Panc1 (cell line): Measurements from ENCODE around the gene ACTR6. TPM values are rescaled to one million over a fixed set of nuclear protein-coding genes. Genes with fewer than 3 reads are reported as not detected.

ENCODE experiments used
- ATAC-seq: fragments of 200-7000 bp; cut with Tn5 transposase; 2 replicates; pipeline ENCODE4 v1.9.1; 2020; ENCODE audit warnings: mild to moderate bottlenecking, moderate library complexity
- BruUV-seq: library from RNA; stranded (reverse); fragments of 400-500 nt; replicated peaks from 2 replicates; lab custom pipeline; 2021; lab: Mats Ljungman, UMichigan
- CTCF ChIA-PET: fragments of 300-600 bp; sonication (Branson Sonifier 250); formaldehyde crosslinking; loops from one replicate; lab custom pipeline; 2022; ENCODE audit warnings: antibody characterized with exemption; lab: Charles Lee
- POLR2A ChIA-PET: fragments of 300-600 bp; sonication (Branson Sonifier 250); formaldehyde crosslinking; loops from one replicate; lab custom pipeline; 2022; ENCODE audit warnings: antibody characterized with exemption; lab: Charles Lee
- DNase-seq: peaks from one replicate; pipeline ENCODE4 v3.0.0-alpha.2; 2010; ENCODE audit warnings: low read depth, low spot score
- H3K27ac ChIP-seq: 2 replicates; pipeline ENCODE4 v1.5.1; 2011; ENCODE audit warnings: mild to moderate bottlenecking, low read length, inconsistent platforms
- H3K27me3 ChIP-seq: fragments of 200-500 bp; sonication (Bioruptor generic); 2 replicates; pipeline ENCODE4 v1.6.0; 2014; ENCODE audit warnings: low read length, inconsistent platforms; ENCODE audit not compliant: control insufficient read depth, insufficient read depth
- H3K36me3 ChIP-seq: fragments of 200-500 bp; sonication (Bioruptor generic); 2 replicates; pipeline ENCODE4 v1.5.1; 2014; ENCODE audit warnings: inconsistent platforms, mild to moderate bottlenecking, low read length, moderate library complexity; ENCODE audit not compliant: control insufficient read depth, insufficient read depth
- H3K4me1 ChIP-seq: 2 replicates; pipeline ENCODE4 v1.5.1; 2011; ENCODE audit warnings: inconsistent platforms, mild to moderate bottlenecking, low read length, moderate library complexity; ENCODE audit not compliant: control insufficient read depth, insufficient read depth
- H3K4me3 ChIP-seq, 2 experiments: 2 replicates each; pipeline ENCODE4 v1.5.1; 2011 to 2012; ENCODE audit warnings: low read depth in 2 of 2, low read length in 2 of 2, mild to moderate bottlenecking in 2 of 2, inconsistent platforms in 1 of 2, moderate library complexity in 1 of 2
- H3K9me3 ChIP-seq: fragments of 200-500 bp; sonication (Bioruptor generic); 2 replicates; pipeline ENCODE4 v1.5.1; 2014; ENCODE audit warnings: low read depth, mild to moderate bottlenecking, inconsistent platforms, low read length, moderate library complexity; ENCODE audit not compliant: control insufficient read depth, insufficient read depth
- CTCF ChIP-seq: fragments of 450-650 bp; IDR thresholded peaks from 2 replicates; pipeline ENCODE4 v1.5.1; 2017; ENCODE audit warnings: mild to moderate bottlenecking
- POLR2AphosphoS5 ChIP-seq: IDR thresholded peaks from 2 replicates; pipeline ENCODE4 v1.6.1; 2012; ENCODE audit warnings: mild to moderate bottlenecking, low read depth, low read length, moderate library complexity
- SIN3A ChIP-seq: IDR thresholded peaks from 2 replicates; pipeline ENCODE4 v1.6.1; 2012; ENCODE audit warnings: low read depth, mild to moderate bottlenecking, low read length, moderate library complexity, borderline replicate concordance; ENCODE audit not compliant: insufficient read depth
- TCF7L2 ChIP-seq: IDR thresholded peaks from 2 replicates; pipeline ENCODE4 v1.6.1; 2011; ENCODE audit warnings: mild to moderate bottlenecking, low read depth, low read length, inconsistent platforms
- in situ Hi-C: cut with HindIII; loops from 2 replicates; pipeline ENCODE4 v1.10.0; 2016; ENCODE audit warnings: low sequenced_read_pairs, low pct_unique_long_range_greater_than_20kb
- intact Hi-C: fragments of 100-400 bp; cut with micrococcal nuclease; formaldehyde crosslinking; loops from one replicate; pipeline ENCODE4 v1.10.0; 2022; ENCODE audit not compliant: unreplicated experiment
- total RNA-seq: library from RNA; stranded (reverse); gene quantifications from one replicate; pipeline ENCODE4 v1.2.1, GENCODE V29; 2021; ENCODE audit not compliant: unreplicated experiment
- TF ChIP-seq, protein P1 (sequence below), 2 experiments: IDR thresholded peaks; 2 replicates each; pipeline ENCODE4 v1.6.1; 2011 to 2012; ENCODE audit warnings: low read depth in 2 of 2, control low read depth in 1 of 2, low read length in 1 of 2, mild to moderate bottlenecking in 1 of 2, moderate library complexity in 1 of 2; ENCODE audit not compliant: insufficient read depth in 1 of 2

Gene ACTR6
- total RNA-seq, 1 experiment from 2014 or later: 21.2 TPM

DNA sequence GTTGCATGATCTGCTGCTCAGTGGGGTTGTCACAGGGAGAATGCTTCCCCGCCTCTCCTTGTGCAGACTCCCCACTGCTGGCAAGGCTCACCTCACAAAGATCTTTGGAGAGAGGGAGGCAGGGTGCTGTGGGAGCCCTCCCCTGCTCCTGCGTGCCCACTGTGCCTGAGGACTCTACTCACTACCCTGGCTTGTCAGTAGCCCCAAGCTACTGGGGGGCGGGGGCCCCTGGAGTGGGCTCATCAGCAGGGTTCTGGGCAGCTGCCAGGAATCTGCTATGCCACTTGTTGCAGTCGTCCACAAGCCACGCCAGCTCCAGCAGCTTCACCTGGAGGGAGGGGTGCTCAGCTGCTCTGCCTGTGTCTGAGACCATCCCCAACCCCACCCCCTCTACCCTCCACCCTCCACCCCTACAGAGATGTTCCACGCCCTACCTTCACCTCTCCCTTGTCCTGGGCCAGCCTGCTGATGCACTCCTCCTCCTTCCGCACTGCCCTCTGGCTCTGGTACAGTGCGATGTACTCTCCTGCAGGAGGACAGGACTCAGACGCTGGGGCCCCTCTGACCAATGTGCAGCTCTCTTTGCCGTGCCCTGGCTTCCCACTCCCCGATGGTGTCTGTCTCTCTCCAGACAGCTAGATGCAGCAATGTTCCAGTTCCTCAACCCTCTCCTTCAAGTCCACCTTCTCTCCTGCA lies 43.7 kb upstream of the ACTR6 start:
- H3K4me3 ChIP-seq: no peak overlapping the region
- ChIA-PET POLR2A (interaction anchor here (0.5 kb wide), 1 partner anchor 437 kb away, joined by 4 read pairs; no protein-coding TSS in a partner anchor), CTCF (no interaction called here)
- no peak overlapping the region for H3K27ac ChIP-seq
- no peaks in the 10 kb centered on the region for H3K4me1 ChIP-seq
- in situ Hi-C loops (no loop called here), intact Hi-C loops (no loop called here)
- TF ChIP-seq CTCF (no peak), POLR2AphosphoS5 (no peak), SIN3A (no peak), TCF7L2 (no peak)
- TF ChIP-seq, protein P1, sequence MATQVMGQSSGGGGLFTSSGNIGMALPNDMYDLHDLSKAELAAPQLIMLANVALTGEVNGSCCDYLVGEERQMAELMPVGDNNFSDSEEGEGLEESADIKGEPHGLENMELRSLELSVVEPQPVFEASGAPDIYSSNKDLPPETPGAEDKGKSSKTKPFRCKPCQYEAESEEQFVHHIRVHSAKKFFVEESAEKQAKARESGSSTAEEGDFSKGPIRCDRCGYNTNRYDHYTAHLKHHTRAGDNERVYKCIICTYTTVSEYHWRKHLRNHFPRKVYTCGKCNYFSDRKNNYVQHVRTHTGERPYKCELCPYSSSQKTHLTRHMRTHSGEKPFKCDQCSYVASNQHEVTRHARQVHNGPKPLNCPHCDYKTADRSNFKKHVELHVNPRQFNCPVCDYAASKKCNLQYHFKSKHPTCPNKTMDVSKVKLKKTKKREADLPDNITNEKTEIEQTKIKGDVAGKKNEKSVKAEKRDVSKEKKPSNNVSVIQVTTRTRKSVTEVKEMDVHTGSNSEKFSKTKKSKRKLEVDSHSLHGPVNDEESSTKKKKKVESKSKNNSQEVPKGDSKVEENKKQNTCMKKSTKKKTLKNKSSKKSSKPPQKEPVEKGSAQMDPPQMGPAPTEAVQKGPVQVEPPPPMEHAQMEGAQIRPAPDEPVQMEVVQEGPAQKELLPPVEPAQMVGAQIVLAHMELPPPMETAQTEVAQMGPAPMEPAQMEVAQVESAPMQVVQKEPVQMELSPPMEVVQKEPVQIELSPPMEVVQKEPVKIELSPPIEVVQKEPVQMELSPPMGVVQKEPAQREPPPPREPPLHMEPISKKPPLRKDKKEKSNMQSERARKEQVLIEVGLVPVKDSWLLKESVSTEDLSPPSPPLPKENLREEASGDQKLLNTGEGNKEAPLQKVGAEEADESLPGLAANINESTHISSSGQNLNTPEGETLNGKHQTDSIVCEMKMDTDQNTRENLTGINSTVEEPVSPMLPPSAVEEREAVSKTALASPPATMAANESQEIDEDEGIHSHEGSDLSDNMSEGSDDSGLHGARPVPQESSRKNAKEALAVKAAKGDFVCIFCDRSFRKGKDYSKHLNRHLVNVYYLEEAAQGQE (IDR thresholded peaks at IDR 0.05; ENCODE audit: insufficient read depth in 1 of 2, low read depth in 2 of 2, low read length in 1 of 2): no peak
- no peaks in the 10 kb centered on the region for H3K9me3 ChIP-seq
- DNase-seq (no peak), ATAC-seq (no peak)
- no peaks in the 10 kb centered on the region for H3K36me3 ChIP-seq
- no TSS peak for BruUV-seq
- H3K27me3 ChIP-seq: no peaks in the 10 kb centered on the region

- H3K4me1 ChIP-seq: no peaks in the 10 kb centered on the region
- POLR2A ChIA-PET: interaction anchor here (0.5 kb wide), 1 partner anchor 436 kb away, joined by 4 read pairs; no protein-coding TSS in a partner anchor
- in situ Hi-C loops (no loop called here), intact Hi-C loops (no loop called here)
- H3K27ac ChIP-seq: no peak overlapping the region
- H3K36me3 ChIP-seq: no peaks in the 10 kb centered on the region
- H3K4me3 ChIP-seq: no peak overlapping the region
- no peak for ATAC-seq
- no TSS peak for BruUV-seq
- no peaks in the 10 kb centered on the region for H3K9me3 ChIP-seq
- H3K27me3 ChIP-seq: no peaks in the 10 kb centered on the region
- DNase-seq: no peak
- CTCF ChIA-PET: no interaction called here
- TF ChIP-seq TCF7L2 (no peak), CTCF (no peak), SIN3A (no peak), POLR2AphosphoS5 (no peak)
- TF ChIP-seq, protein P1 (IDR thresholded peaks at IDR 0.05; ENCODE audit: insufficient read depth in 1 of 2, low read depth in 2 of 2, low read length in 1 of 2): no peak
These were observed 43.2 kb upstream of the ACTR6 start for GRCh38 chr12:100157427-100157821.
